Measurements from ENCODE around the gene RAPGEF1.

RAPGEF1 gene

DNA sequence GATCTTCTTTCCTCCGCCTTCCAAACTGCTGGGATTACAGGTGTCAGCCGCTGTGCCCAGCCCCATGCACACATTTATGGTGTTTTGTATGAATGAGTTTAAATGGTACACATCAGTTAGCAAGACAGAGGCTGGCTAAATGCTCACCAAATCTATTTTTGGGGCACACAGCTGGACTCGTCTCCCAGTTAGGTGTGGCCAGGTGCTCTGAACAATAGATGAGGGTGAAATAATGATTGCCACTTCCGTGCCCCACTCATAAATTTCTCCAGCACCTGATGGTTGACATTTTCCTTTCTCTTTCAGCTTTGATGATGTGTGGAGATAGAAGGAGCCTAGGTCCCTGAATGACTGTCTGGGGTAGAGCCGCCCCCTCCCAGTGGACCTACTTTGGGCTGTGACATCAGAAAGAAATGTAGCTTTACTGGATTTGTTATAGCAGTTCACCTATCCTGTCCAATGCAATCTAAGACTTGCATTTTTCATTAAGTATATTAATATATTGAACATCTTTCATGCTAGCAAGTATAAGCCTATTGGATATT, 8.6 kb upstream of the RAPGEF1 start:
- TF ChIP-seq FOXP2 (optimal IDR thresholded peaks at IDR 0.05; ENCODE audit: borderline replicate concordance, extremely low read depth, extremely low read length, insufficient read depth) (no peak), TAF1 (IDR thresholded peaks at IDR 0.05; ENCODE audit: borderline replicate concordance, insufficient read depth, low read length) (no peak), POLR2AphosphoS5 (IDR thresholded peaks at IDR 0.05; ENCODE audit: low read depth, low read length) (no peak), SIN3A (IDR thresholded peaks at IDR 0.05; ENCODE audit: borderline replicate concordance, insufficient read depth, low read length) (no peak)
- TF ChIP-seq, protein P1, sequence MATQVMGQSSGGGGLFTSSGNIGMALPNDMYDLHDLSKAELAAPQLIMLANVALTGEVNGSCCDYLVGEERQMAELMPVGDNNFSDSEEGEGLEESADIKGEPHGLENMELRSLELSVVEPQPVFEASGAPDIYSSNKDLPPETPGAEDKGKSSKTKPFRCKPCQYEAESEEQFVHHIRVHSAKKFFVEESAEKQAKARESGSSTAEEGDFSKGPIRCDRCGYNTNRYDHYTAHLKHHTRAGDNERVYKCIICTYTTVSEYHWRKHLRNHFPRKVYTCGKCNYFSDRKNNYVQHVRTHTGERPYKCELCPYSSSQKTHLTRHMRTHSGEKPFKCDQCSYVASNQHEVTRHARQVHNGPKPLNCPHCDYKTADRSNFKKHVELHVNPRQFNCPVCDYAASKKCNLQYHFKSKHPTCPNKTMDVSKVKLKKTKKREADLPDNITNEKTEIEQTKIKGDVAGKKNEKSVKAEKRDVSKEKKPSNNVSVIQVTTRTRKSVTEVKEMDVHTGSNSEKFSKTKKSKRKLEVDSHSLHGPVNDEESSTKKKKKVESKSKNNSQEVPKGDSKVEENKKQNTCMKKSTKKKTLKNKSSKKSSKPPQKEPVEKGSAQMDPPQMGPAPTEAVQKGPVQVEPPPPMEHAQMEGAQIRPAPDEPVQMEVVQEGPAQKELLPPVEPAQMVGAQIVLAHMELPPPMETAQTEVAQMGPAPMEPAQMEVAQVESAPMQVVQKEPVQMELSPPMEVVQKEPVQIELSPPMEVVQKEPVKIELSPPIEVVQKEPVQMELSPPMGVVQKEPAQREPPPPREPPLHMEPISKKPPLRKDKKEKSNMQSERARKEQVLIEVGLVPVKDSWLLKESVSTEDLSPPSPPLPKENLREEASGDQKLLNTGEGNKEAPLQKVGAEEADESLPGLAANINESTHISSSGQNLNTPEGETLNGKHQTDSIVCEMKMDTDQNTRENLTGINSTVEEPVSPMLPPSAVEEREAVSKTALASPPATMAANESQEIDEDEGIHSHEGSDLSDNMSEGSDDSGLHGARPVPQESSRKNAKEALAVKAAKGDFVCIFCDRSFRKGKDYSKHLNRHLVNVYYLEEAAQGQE (IDR thresholded peaks at IDR 0.05; ENCODE audit: insufficient read depth in 1 of 2, low read depth in 2 of 2, low read length in 2 of 2), result no peak

DNA sequence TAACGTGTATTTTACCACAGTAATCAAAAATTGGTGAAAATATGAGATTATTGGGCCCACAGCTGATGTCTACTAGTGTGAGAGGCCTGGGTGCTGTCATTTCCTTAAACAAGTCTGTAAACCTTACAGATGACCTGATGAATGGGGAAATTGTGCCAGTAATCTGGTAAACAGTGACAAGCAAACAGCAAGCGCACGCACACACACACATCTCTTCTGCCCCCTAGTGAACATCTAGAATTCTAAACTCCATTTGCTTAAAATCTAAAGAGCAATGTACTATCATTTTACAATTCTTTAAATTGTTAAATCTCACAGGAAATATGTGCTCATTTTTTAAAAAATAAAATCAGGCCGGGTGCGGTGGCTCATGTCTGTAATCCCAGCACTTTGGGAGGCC, 7.5 kb upstream of the RAPGEF1 start:
- TF ChIP-seq POLR2AphosphoS5 (IDR thresholded peaks at IDR 0.05; ENCODE audit: low read depth, low read length), result no peak
- no peak for TF ChIP-seq TAF1 (IDR thresholded peaks at IDR 0.05; ENCODE audit: borderline replicate concordance, insufficient read depth, low read length)
- TF ChIP-seq, protein P1 (IDR thresholded peaks at IDR 0.05; ENCODE audit: insufficient read depth in 1 of 2, low read depth in 2 of 2, low read length in 2 of 2), result no peak
- TF ChIP-seq FOXP2 (optimal IDR thresholded peaks at IDR 0.05; ENCODE audit: borderline replicate concordance, extremely low read depth, extremely low read length, insufficient read depth), result no peak
- TF ChIP-seq SIN3A (IDR thresholded peaks at IDR 0.05; ENCODE audit: borderline replicate concordance, insufficient read depth, low read length), result no peak

DNA sequence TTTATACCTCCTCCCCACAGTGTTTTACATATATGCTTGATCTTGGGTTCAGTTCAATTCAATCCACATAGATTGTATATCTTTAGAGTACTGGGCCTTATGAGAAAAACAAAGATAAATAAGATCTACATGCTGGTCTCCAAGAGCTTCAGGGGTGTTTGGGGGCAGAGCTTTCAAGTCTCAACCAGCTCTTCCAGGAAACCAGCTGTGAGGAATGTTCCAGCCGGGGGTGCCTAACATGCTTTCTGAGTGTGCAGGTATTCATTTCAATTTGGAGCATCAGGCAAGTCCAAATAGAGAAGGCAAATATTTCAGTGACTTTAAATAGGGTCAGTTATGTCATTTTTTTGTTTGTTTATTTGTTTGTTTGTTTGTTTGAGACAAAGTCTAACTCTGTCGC, 5.7 kb upstream of the RAPGEF1 start:
- TF ChIP-seq POLR2AphosphoS5 (IDR thresholded peaks at IDR 0.05; ENCODE audit: low read depth, low read length), result no peak
- TF ChIP-seq FOXP2 (optimal IDR thresholded peaks at IDR 0.05; ENCODE audit: borderline replicate concordance, extremely low read depth, extremely low read length, insufficient read depth), result no peak
- no peak for TF ChIP-seq TAF1 (IDR thresholded peaks at IDR 0.05; ENCODE audit: borderline replicate concordance, insufficient read depth, low read length)
- TF ChIP-seq SIN3A (IDR thresholded peaks at IDR 0.05; ENCODE audit: borderline replicate concordance, insufficient read depth, low read length), result no peak
- TF ChIP-seq, protein P1 (IDR thresholded peaks at IDR 0.05; ENCODE audit: insufficient read depth in 1 of 2, low read depth in 2 of 2, low read length in 2 of 2), result no peak

DNA sequence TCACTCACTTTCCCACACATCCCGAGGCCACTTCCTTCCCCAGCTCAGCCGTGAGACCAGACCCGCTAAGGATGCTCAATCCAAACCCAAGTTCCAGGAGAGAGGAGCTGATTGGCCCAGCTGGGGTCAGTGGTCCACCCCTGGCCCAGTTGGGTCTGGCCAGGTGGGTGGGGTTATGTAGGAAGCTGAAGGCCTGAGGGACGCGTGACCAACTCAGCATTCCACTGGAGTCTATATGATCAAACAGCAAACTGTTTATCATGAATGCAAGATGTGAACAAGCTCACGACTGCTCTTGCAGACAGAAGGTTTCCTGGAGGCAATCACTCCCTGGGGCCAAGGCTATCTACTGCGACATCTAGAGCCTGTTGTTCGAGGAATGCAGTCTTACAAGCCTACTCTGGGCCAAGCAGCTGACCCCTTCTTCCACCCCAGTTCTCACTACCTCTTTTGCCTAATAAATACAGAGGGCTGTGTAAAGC, 4.9 kb upstream of the RAPGEF1 start:
- TF ChIP-seq SIN3A (IDR thresholded peaks at IDR 0.05; ENCODE audit: borderline replicate concordance, insufficient read depth, low read length), result no peak
- TF ChIP-seq POLR2AphosphoS5 (IDR thresholded peaks at IDR 0.05; ENCODE audit: low read depth, low read length), result no peak
- no peak for TF ChIP-seq FOXP2 (optimal IDR thresholded peaks at IDR 0.05; ENCODE audit: borderline replicate concordance, extremely low read depth, extremely low read length, insufficient read depth)
- TF ChIP-seq, protein P1 (IDR thresholded peaks at IDR 0.05; ENCODE audit: insufficient read depth in 1 of 2, low read depth in 2 of 2, low read length in 2 of 2), result no peak
- TF ChIP-seq TAF1 (IDR thresholded peaks at IDR 0.05; ENCODE audit: borderline replicate concordance, insufficient read depth, low read length), result no peak
